Progenitor cell of endocrine pancreas (in vitro differentiated cells): ENCODE measurements around the gene POU6F2. TPM values are rescaled to one million over a fixed set of nuclear protein-coding genes. Genes with fewer than 3 reads are reported as not detected.
"Not testable (repeated sequence)": the region's sequence is repeated elsewhere in the genome, so short reads cannot be mapped to it uniquely, and the experiment has no call there.

Experiments
- DNase-seq: peaks from one replicate; pipeline ENCODE4 v3.0.0; 2021; ENCODE audit warnings: low spot score; ENCODE audit not compliant: unreplicated experiment
- H3K27ac Mint-ChIP-seq: 2 replicates; pipeline ENCODE4 v1.8.0; 2021; ENCODE audit warnings: mild to moderate bottlenecking, moderate library complexity, mixed read lengths
- H3K27me3 Mint-ChIP-seq: 2 replicates; pipeline ENCODE4 v1.8.0; 2021; ENCODE audit warnings: mixed read lengths
- H3K36me3 Mint-ChIP-seq: 2 replicates; pipeline ENCODE4 v1.8.0; 2022; ENCODE audit warnings: mixed read lengths; ENCODE audit not compliant: insufficient read depth
- H3K4me1 Mint-ChIP-seq: 2 replicates; pipeline ENCODE4 v1.8.0; 2021; ENCODE audit warnings: low read depth, mixed read lengths
- H3K4me3 Mint-ChIP-seq: 2 replicates; pipeline ENCODE4 v1.8.0; 2021; ENCODE audit warnings: low read depth, mild to moderate bottlenecking, moderate library complexity, mixed read lengths
- H3K9me3 Mint-ChIP-seq: 2 replicates; pipeline ENCODE4 v1.8.0; 2021; ENCODE audit warnings: low read depth, mixed read lengths
- total RNA-seq: library from RNA; stranded (reverse); gene quantifications from 2 replicates; pipeline ENCODE4 v1.2.1, GENCODE V29; 2021
- TF ChIP-seq, protein P1 (sequence below): fragments of 200-600 bp; sonication (generic); IDR thresholded peaks from one replicate; pipeline ENCODE4 v1.5.0; 2021; ENCODE audit warnings: antibody characterized with exemption, mild to moderate bottlenecking; ENCODE audit not compliant: unreplicated experiment

Gene POU6F2
- total RNA-seq, 1 donor from 2014 or later = 5.6 TPM

DNA sequence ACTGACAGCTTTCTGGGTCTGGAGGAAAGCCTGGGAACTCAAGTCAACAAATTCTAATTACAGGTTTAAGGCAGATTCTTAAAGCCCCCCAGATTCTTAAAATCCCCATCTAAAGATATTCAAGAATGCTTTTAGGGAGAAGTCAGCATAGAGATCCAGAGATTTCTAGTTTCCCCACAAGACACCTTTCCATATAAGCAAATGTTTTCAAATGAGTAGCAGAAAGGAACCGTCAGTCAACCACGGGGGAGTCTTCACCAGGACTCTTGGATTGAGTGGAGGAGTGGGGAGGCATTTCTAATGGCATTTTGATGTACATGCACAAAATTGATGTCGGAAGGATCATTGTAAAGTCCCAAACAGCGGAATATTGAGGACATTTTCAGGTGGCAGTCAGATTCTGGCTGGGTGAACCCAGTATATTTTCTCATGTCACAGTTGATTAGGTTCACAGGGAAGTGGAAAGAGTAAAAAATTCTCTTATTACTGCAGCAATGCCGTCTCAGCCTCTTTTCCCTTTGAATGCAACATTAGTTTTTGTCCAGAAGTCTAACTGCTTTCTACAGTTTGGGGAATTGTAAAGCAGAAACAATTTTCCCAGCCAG lies 396.8 kb downstream of the POU6F2 start:
- no peak overlapping the region for H3K27ac Mint-ChIP-seq
- peaks cover 4% of the 10 kb centered on the region for H3K9me3 Mint-ChIP-seq
- TF ChIP-seq, protein P1, sequence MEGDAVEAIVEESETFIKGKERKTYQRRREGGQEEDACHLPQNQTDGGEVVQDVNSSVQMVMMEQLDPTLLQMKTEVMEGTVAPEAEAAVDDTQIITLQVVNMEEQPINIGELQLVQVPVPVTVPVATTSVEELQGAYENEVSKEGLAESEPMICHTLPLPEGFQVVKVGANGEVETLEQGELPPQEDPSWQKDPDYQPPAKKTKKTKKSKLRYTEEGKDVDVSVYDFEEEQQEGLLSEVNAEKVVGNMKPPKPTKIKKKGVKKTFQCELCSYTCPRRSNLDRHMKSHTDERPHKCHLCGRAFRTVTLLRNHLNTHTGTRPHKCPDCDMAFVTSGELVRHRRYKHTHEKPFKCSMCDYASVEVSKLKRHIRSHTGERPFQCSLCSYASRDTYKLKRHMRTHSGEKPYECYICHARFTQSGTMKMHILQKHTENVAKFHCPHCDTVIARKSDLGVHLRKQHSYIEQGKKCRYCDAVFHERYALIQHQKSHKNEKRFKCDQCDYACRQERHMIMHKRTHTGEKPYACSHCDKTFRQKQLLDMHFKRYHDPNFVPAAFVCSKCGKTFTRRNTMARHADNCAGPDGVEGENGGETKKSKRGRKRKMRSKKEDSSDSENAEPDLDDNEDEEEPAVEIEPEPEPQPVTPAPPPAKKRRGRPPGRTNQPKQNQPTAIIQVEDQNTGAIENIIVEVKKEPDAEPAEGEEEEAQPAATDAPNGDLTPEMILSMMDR = no peak
- H3K36me3 Mint-ChIP-seq = no peaks in the 10 kb centered on the region
- DNase-seq = no peak
- no peaks in the 10 kb centered on the region for H3K4me1 Mint-ChIP-seq
- H3K27me3 Mint-ChIP-seq = no peaks in the 10 kb centered on the region
- H3K4me3 Mint-ChIP-seq = no peak overlapping the region

DNA sequence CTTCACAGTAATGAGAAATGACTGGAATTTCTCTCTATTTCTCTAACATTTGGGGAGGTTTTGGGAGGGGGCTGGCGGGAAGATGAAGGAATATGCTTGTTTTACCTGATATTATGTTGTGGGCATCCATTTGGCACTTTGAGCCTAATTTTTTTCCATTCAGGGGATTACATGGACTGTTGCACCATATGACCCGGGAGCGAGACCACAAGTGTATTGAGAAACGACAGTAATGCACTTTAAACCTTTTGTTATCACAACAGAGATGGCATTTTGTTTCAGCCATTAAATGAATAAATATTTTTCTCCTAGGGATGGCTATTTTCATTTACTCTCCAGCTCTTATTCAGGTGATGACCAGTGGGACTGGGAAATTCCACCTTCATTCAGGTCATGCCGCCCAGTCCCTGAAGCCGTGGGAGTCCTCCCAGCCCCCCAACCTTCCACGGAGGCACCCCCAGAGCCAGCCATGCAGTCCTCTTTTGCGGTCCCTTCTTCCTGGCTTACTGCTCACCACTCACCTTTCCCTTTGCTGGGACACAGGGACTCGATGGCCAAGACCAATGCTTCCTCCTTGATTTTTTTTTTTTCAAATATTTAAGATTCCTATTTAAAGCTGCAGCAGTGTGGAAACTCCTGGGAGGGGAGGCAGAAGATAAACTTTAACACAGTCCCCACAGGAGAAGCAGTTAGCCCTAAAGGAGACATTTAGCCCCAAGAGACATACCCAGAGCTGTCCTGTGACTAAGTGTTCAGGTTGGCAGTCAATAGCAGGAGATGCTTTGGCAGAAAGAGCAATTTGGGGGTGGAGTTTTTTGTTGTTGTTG lies 397.6 kb downstream of the POU6F2 start:
- TF ChIP-seq, protein P1 = no peak
- H3K4me3 Mint-ChIP-seq = no peak overlapping the region
- no peak overlapping the region for H3K27ac Mint-ChIP-seq
- peaks cover under 1% of the 10 kb centered on the region for H3K9me3 Mint-ChIP-seq
- H3K4me1 Mint-ChIP-seq = no peaks in the 10 kb centered on the region
- no peaks in the 10 kb centered on the region for H3K27me3 Mint-ChIP-seq
- no peak for DNase-seq
- H3K36me3 Mint-ChIP-seq = no peaks in the 10 kb centered on the region

DNA sequence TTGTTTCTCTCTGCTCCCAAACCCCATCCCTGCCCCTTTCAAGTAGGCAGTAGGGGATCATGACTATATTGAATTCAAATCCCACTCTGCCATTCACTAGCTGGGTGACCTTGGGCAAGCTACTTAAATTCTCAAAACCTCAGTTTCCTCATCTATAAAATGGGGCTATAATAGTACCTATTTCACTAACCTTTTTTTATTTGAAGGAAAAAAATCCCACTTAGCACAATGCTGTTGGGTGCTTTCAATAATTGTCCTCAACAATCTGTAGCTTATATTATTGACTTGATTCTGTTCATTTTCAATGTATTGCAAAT lies 398.1 kb downstream of the POU6F2 start:
- TF ChIP-seq, protein P1 = no peak
- Mint-ChIP-seq H3K36me3 (no peaks in the 10 kb centered on the region), H3K27ac (no peak overlapping the region), H3K27me3 (no peaks in the 10 kb centered on the region), H3K4me3 (no peak overlapping the region), H3K9me3 (no peaks in the 10 kb centered on the region), H3K4me1 (no peaks in the 10 kb centered on the region)
- DNase-seq = no peak

DNA sequence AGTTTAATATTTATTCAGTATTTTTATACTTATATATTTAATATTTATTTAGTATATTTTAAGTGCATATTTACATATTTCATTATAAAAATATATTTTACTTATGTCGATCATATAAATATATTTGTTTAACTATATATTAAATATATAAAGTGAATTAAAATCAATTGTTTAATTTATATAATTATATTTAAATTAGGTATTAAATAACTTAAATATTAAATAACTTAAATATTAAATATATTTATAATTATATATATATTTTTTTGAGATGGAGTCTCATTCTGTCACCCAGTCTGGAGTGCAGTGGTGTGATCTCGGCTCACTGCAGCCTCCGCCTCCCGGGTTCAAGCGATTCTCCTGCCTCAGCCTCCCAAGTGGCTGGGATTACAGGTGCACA lies 399.2 kb downstream of the POU6F2 start:
- H3K4me1 Mint-ChIP-seq, DNase-seq, H3K36me3 Mint-ChIP-seq, H3K27ac Mint-ChIP-seq, H3K9me3 Mint-ChIP-seq, H3K27me3 Mint-ChIP-seq, H3K4me3 Mint-ChIP-seq: not testable (repeated sequence)

DNA sequence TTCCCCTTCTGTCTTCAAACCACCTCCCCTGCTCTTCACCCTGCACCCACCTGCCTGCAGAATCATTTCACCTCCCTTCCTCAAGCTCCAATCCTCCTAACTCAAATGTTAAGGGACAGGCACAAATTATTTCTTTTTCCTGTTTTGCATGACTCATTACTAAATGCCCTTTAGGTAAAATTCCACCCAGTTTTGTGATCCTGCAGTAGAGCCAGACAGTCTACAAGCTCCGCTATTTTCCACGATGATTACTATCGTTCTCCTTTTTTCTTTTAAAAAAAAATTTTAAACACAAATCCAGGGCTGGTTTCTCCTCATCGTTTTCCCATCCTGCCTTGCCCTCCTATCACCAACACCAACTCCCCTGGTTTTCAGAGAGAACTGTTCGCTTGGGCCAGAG lies 401.7 kb downstream of the POU6F2 start:
- Mint-ChIP-seq H3K4me3 (no peak overlapping the region), H3K27me3 (no peaks in the 10 kb centered on the region), H3K36me3 (no peaks in the 10 kb centered on the region), H3K9me3 (no peaks in the 10 kb centered on the region), H3K27ac (no peak overlapping the region), H3K4me1 (no peaks in the 10 kb centered on the region)
- TF ChIP-seq, protein P1 = no peak
- DNase-seq = no peak

DNA sequence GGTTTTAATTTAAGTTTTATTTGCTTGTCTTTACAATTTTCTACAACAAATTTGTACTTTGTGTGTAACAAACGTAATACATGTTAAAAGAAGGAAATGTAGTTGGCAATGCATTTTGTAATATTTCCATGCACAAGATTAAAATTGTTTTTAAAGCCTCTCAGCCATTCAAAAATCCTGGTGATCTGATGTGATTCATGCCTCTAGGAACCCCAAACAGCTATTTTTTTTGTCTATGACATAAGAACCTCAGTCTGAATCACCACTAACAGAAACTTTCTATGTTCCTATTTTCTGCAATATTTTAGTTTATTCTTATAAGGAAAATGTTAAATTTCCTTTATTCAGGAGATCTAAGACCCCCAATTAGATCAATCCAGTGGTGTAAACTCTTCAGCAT lies 405.4 kb downstream of the POU6F2 start:
- Mint-ChIP-seq H3K36me3 (no peaks in the 10 kb centered on the region), H3K4me1 (peaks cover 2% of the 10 kb centered on the region), H3K9me3 (no peaks in the 10 kb centered on the region), H3K4me3 (no peak overlapping the region), H3K27ac (no peak overlapping the region), H3K27me3 (no peaks in the 10 kb centered on the region)
- DNase-seq = no peak
- TF ChIP-seq, protein P1 = no peak
